ENCODE measurements around the gene SMIM24.
"Not testable (repeated sequence)": the region's sequence is repeated elsewhere in the genome, so short reads cannot be mapped to it uniquely, and the experiment has no call there.

The SMIM24 gene

DNA sequence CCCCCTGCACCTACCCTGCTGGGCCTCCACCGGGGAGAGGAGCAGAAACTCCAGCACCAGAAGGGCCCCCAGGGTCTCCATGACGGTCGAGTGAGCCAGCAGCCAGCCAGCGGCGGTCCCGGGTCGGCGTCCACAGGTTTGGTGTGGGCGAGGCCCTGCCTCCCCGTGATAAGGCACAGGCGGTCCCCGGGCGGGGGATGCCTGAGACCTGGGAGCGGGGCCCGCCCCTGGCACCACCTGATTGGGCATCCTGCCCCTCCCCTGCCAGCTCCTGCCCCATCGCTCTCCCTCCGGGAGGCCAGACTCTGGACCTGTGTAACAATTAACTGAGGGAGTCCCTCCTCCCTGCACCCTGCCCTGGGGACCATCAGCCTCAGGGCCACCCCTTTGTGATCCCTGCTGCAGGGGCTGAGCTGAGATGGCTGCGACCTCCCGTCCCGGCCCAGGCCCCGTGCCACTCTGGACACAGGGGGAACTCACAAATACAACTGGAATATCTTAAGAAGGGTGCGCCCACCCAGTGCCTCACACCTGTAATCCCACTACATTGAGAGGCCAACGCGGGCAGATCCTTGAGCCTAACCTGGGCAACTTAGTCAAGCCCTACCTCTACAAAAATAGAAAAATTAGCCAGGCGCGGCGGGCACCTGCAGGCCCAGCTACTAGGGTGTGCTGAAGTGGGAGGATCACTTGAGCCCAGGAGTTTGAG, at the start of gene SMIM24:
Gene SMIM24 (minus strand): TSS at position 143 of the 709 bp plus-strand sequence. CDS start 62 bp downstream, at position 81.
- no peak for DNase-seq (ENCODE audit: low read depth)

DNA sequence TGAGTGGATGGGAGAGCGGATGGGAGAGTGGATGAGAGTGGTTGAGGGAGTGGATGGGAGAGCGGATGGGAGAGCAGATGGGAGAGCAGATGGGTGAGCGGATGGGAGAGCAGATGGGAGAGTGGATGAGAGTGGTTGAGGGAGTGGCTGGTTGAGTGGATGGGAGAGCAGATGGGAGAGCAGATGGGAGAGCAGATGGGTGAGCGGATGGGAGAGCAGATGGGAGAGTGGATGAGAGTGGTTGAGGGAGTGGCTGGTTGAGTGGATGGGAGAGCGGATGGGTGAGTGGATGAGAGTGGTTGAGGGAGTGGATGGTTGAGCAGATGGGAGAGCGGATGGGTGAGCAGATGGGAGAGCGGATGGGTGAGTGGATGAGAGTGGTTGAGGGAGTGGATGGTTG, 49.0 kb upstream of the SMIM24 start:
- not testable (repeated sequence) for DNase-seq (ENCODE audit: low read depth)

DNA sequence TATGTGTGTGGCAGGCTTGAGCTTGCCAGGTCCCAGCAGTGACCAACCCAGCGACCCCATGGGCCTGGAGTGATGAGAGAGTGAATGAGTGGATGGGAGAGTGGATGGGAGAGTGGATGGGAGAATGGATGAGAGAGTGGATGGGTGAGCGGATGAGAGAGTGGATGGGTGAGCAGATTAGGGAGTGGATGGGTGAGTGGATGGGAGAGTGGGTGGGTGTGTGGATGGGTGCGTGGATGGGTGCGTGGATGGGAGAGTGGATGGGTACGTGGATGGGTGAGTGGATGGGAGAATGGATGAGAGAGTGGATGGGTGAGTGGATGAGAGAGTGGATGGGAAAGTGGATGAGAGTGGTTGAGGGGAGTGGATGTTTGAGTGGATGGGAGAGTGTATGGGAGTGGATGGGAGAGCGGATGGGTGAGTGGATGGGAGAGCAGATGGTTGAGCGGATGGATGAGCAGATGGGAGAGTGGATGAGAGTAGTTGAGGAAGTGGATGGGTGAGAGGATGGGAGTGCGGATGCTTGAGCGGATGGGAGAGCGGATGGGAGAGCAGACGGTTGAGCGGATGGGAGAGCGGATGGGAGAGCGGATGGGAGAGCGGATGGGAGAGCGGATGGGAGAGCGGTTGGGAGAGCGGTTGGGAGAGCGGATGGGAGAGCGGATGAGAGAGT, 48.4 kb upstream of the SMIM24 start:
- no peak for DNase-seq (ENCODE audit: low read depth)

DNA sequence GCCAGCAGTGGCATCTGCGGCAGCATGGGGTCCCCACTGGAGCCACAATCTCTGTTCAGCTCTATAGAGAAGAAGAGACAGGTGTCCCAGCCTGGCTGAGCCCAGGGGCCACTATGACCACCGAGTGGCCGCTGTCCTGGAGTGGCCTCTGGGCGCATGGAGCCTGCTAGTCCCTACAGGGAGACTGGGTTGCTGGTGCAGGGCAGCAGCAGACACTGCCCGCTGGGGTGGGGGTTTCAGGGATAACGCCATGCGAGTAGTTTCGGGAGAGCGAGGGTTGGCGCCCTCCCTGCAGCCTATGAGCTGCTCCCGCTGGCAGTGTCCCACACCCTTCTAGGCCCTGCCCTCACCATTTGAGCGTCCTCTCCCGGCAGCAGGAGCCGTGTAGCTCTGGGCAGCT, 47.8 kb upstream of the SMIM24 start:
- no peak for DNase-seq (ENCODE audit: low read depth)

DNA sequence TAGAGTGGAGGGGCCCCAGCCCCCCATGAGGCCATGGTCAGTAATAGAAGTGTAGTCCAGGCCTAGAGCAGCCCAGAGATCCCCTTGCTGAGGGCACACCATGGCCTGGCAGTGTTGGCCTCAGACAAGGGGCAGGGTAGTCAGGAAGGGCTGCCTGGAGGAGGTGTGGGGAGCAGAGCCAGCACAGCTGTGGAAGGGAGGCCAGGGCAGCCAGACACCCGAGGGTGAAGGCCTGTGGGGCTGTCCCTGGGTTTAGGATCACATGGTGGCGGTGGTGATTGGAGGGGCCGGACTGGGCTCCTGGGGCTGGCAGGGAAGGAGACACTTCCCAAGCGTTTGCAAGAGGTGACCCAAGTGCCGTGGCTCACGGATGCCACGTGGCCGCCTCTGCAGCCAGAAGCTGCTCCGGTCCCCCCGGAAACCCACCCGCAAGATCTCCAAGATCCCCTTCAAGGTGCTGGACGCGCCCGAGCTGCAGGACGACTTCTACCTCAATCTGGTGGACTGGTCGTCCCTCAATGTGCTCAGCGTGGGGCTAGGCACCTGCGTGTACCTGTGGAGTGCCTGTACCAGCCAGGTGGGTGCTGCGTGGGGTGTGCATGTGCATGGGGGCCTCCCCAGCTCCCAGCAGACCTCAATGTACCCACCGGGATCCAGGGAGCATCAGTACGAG, 47.0 kb upstream of the SMIM24 start:
- DNase-seq (ENCODE audit: low read depth): no peak

DNA sequence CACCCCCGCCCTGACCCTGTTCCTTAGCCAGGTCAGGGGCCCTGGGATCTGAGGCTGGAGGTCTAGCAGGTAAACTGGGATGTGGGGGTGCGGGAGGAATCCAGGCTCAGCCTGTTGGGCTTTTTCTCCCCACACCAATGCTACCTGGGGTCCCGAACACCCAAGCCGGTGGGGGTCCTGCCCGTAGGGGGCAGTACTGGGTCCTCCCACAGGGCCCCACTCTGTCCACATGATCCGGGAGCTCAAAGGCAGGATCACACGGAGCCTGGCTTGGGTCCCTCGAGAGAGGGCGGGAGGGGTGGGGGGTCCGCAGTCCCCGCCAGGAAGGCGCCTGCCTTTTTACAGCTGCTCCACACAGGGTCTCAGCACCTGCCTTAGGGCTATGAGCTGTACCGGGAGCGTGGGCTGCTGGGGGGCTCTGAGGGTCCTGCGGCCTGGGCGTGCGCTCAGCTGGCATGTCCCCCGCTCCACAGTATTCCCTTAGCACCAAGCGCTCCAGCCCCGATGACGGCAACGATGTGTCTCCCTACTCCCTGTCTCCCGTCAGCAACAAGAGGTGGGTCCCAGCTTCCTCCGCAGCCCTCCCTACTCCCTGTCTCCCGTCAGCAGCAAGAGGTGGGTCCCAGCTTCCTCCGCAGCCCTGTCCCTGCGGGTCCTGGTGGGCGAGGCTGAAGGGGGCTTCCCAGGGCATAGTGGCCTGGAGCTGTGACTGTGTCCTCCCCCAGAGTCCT, 46.3 kb upstream of the SMIM24 start:
- DNase-seq (ENCODE audit: low read depth): no peak

DNA sequence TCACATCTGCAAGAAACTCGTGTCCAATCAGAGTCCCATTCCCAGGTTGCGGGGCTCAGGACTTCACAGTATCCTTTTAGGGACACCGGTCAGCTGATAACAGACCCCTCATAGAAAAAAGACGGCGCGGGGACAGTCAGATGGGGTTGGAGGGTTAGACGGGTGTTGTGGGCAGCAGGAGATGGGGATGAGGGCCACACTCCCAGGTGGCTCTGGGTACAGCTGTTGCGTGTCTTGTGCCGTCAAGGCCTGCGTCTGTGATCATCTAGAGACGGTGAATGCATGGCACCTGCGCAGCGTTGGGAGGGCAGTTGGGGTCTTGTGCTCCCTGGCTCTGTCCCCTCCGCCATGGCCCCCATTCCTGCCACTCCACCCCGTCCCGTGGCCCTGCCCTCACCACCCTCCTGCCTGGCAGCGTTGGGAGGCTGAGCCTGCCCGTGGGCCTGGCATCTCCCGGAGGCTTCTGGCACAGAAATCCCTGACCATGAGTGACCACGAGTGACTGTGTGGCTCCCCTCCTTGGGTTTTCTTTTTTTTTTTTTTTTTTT, 44.7 kb upstream of the SMIM24 start:
- no peak for DNase-seq (ENCODE audit: low read depth)

DNA sequence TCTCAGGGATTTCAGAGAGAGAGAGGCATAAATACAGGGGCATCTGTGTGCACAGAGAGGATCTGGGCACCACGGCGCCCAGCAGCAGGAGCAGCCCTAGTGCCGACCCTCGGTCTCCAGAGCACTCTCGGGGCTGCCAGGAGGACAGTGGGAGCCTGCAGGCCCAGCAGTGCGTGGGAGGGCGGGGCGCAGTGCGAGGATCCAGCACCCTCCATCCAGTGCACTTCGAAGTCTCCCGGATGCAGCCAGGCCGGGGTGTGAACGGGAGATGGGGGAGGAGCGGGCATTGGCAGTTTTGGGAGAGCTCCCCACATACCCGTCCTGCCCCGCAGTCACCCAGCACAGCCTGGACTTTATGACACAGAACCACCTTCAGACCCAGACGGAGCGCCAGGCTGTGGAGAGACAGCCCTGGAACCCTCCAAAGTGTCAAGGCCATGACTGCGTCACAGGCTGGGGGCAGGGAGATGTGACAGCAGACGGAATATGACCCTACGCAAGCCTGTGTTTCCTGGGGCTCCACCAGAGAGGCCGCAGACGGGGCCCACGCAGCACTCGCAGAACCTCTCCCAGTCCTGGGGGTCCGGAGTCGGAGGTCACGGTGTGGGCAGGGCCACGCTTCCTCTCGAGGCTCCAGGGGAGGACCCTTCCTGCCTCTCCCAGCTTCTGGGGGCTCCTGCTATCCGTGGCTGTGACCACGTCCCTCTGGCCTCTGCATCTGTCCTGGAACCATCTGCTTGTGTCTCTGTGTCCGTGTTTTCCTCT, 43.9 kb upstream of the SMIM24 start:
- no peak for DNase-seq (ENCODE audit: low read depth)

DNA sequence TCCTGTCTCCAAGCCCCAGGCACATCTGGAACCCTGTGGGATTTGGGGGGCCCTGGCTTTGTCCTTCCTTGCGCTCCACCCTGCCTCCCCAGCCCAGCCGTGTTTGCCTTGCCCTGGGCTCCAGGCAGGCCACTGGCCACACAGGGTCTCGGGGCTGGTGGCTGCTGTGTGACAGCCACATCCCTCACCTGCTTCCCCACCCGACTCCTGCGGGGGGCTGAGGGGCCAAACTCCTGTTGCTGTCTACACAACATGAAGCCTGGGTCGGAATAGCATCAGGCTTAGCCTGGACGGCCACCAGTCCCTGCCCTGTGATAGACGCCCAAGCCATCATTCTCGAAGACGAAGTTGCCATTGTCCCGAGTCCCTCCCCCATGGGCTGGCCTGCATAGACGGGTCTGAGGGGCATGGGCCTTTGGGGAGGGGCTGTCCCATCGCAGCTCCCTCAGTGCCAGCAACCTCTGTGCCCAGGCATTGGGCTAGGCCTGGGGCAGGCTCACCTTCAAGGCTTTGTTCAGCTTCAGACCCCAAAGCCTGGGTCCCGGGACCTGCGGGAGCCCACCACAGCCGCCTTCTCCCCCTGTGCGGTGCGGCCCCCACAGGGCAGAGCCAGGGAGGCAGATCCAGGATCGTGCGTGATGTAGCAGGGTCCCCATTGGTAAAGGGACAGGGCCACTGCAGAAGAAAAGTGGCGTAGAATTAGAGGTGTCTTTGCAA, 43.2 kb upstream of the SMIM24 start:
- no peak for DNase-seq (ENCODE audit: low read depth)

DNA sequence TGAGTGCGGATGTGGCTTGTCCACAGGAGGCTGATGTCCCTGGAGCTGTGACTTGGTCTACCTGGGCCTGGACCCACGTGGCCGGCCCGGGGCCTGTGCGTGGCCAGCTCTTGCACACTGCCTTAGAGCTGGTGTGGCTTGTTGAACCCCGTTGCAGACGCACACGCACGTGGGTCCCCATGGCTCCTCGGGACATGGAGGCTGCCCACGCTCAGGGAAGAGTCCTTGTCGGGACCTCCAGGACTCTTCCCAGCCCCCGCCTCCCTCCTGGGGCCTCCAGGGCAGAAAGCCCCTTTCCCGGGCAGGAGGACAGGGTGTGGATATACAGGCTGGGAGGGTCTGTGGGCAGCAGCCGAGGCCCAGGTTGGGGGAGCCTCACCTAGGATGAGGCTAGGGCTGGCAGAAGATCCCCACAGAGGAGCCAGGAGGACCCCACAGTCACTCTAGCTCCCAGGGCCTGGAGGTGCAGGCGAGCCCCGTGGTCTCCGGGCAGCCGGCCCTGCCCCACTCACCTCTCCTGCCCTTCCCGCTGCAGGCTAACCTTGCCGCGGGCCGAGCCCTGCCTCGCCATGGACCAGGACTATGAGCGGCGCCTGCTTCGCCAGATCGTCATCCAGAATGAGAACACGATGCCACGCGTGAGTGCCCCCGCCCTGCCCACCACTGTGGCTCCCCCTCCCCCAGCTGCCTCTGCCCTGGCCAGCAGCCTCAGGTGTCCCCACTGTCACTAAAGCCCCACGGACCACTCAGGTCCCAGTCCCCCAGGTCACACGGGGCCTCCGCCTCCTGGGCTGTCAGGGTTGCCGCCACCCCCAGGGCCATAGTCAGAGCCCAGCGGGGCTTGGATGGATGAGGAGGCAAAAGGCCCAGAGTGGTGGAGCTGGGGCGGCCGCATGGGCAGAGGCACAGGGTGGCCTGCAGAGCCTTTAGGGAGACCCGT, 42.4 kb upstream of the SMIM24 start:
- no peak for DNase-seq (ENCODE audit: low read depth)

DNA sequence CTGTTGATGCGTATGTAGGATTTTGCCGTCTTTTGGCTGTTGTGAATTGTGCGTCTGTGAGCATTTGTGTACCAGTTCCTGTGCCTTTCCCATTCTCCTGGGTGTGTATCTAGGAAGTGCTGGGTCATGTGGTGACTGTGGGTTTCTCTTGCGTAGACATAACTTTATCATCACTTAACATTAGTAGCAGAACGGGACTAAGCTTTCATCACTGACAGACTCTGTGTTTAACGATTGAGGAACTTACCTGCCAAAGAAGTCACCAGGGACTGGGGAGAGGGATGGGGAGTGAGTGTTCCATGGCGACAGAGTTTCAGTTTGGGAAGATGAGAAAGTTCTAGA, 40.8 kb upstream of the SMIM24 start:
- DNase-seq (ENCODE audit: low read depth): no peak

DNA sequence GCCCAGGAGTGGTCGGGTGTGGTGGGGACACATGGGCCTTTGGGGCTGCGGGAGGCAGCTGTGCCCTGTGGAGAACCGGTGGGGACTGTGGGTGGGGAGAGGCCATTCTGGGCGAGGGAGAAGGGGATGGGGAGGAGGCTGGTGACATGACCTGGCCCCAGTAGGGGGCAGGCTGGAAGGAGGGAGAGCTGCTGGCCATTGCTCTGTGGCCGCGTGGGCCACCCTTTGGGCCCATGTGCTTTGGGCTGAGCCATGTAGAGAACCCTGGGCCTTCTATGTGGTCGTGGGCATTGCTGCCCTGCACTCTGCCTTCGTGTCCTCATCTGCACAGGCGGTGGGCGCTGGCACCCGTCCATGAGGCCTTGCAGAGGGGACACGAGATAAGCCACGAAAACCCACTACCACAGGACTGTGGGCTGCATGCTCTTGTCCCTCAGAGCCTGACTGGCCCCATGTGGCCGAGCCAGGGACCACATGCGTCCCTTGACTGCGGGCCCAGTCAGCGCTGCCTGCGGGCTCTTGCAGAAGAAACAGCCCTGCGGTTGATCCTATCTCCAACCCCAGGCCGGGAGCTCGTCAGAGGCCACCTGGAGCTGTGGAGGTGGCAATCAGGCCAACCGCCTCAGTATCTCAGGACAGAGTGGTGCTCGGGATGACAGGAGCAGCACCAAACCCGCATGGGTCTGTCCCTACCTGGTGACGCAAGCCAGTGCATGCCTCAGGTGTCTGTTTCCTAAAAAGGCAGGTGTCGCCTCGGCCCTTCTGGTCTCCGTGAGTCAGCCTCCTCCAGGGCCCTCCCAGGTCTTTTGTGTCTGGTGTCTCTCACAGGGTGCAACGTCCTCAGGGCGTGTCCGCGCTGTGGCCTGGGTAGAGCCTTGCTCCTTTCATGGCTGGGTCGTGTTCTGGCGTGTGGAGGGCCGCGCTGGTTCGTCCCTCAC, 40.1 kb upstream of the SMIM24 start:
- no peak for DNase-seq (ENCODE audit: low read depth)

DNA sequence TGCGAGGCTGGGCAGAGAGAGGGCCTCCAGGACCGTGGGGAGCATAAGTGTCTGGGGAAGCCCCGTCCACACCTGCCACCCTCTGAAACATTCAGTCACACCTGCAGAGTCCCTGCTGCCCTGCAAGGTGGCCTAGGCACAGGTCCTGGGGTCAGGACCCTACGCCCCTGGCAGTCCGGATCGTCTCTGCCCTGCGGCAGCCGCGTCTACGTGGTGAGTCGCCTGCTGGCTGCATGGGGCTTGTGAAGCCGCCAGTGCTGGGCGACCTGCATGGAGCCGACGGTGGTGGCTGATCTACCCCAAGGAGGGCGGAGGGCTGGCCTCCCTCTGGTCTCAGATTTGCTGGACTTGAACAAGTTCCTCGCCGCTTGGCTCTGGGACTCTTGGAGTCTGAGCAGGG, 38.8 kb upstream of the SMIM24 start:
- DNase-seq (ENCODE audit: low read depth): no peak

DNA sequence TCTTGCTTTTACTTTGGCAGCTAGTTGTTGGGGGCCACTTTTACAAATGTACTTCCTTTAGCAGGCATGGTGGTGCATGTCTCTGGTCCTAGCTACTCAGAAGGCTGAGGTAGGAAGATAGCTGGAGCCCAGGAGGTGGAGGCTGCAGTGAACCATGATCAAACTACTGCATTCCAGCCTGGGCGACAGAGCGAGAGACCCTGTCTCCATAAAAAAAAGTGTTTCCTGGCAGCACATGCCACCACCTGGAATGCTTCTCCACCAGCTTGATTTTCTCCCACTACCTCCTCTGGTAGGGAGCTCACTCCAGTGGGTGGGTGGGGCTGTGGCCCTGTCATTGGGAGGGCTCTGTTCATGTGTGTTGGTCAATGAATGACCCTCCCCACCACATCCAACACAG, 38.3 kb upstream of the SMIM24 start:
- DNase-seq (ENCODE audit: low read depth): no peak

DNA sequence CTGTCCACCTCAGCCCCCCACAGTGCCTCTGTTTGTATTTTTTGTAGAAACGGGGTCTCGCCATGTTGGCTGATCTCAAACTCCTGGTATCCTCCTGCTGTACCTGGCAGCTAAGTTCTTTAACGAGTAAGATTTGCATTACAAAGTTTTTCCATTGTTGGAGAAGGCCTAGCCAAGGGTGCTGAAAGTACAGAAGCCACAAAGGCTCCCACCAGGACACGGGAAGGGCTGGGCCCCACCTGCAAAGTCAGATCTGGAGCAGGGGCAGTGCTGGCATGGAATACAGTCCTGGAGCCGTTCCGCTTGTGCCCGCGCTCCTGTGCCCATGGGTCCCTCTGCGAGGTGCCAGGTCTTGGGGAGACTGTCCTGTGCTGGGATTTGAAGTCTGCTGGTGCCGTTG, 37.9 kb upstream of the SMIM24 start:
- DNase-seq (ENCODE audit: low read depth): no peak

DNA sequence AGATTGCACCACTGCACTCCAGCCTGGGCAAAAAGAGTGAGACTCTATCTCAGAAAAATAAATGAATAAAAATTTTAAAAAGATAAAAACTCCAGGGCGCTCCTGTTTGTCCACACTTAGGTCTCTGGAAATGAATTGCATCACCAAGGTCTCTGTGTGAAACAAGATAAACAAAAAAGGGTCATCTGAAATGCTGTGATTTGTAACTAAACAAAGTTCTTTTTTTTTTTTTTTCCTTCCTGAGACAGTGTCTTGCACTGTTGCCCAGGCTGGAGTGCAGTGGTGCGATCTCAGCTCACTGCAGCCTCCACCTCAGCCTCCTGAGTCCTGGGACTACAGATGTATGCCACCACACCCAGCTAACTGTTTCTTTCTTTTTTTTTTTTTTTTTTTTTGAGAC, 37.3 kb upstream of the SMIM24 start:
- DNase-seq (ENCODE audit: low read depth): peak; percentile 53

DNA sequence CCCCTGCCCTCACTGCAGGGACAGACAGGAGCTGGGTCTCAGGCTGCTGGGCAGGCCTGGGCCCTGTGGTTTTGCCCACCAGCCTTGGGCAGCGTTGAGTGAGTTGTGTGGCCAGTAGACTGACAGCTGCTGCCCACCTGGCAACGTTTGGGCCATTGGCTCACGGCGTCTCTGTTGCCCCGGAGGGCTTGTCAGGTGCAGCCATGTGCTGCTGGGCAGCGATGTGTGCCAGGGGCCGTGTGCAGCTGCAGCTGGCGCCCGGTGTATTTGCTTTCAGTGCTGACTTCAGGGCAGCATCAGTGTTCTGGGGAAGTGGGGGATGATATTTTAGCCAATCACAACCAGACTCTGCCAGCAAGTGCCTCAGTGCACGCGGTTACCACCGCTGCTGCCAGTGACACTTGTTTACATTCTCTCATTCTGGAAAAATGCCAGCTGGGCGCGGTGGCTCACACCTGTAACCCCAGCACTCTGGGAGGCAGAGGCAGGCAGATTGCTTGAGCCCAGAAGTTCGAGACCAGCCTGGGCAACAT, 36.4 kb upstream of the SMIM24 start:
- DNase-seq (ENCODE audit: low read depth): no peak

DNA sequence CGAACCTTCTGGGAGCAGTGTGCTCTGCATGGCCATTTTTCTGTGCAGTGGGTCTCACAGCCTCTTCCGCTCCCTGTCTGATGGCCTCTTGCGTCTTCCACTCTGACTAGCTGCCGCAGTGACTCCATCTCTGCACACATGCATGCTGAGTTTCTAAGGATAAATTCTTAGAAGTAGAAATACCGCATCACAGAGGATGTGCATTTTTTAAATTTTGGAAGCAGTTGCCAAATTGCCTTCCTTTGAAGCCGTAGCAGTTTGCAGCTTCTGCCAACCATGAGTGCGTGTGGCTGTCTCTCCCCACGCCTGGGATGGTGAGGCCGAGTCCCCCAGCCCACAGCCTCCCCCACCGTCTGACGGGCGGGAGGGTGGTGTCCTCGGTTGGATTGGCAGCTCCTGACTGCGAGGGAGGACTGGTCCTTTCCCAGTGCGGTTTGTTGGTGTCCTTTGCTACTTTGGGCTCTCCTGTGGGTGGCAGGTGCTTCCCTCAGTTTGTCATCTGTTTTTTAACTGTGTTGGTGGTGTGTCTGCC, 35.6 kb upstream of the SMIM24 start:
- no peak for DNase-seq (ENCODE audit: low read depth)
